Adipose tissue (tissue), 3 donors: ENCODE data around the gene SPATA46. TPM values are rescaled to one million over a fixed set of nuclear protein-coding genes. Genes with fewer than 3 reads are reported as not detected.
"Not testable (repeated sequence)": the region's sequence is repeated elsewhere in the genome, so short reads cannot be mapped to it uniquely, and the experiment has no call there.

Experiments used
- H3K27ac ChIP-seq: one replicate; pipeline ENCODE4 v1.5.1; 2013; ENCODE audit warnings: low read depth, low read length
- WGBS, 3 donors: extraction: QIAGEN DNeasy Blood & Tissue Kit; methylation state at CpG; one replicate each; pipeline ENCODE4 v1.1.7; 2013; 5-methylcytosine and 5-hydroxymethylcytosine counted together
- polyA plus RNA-seq, 3 donors: library from polyadenylated mRNA; stranded (reverse); fragments of 200-250 nt; gene quantifications; one replicate each; pipeline ENCODE4 v1.2.3, GENCODE V29; 2013
- donor health status: healthy with polysubstance abuse.
- donor health status: Bipolar disorder and iron deficiency.
- donor health status: healthy.

The SPATA46 gene
- polyA plus RNA-seq = not detected

DNA sequence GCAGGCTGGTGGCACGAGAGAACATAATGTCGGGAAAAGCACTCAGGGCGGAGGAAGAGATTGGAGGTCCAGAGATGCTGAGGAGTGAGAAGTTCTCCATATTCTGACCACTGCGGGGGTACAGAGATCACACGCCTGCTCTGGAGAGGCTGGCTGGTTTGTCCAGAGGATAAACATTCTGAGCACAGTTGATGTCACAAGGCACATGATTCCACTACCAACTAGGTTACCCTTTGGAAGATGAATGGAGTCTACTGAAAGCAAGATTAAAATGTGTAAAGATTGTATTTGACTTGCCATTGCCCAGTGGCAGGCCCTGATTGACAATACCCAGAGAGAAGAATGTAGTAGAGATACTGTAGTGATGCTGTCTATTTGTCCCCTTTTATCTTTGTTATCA lies at the start of gene SPATA46:
Gene SPATA46 (minus strand): TSS at position 164 of the 400 bp plus-strand sequence. CDS start 64 bp downstream, at position 100.
- 93 to 95% (median 93%) methylated on average over 5 of the region's 5 CpGs for WGBS, 3 donors
- H3K27ac ChIP-seq = no peak within 1 kb of the TSS

DNA sequence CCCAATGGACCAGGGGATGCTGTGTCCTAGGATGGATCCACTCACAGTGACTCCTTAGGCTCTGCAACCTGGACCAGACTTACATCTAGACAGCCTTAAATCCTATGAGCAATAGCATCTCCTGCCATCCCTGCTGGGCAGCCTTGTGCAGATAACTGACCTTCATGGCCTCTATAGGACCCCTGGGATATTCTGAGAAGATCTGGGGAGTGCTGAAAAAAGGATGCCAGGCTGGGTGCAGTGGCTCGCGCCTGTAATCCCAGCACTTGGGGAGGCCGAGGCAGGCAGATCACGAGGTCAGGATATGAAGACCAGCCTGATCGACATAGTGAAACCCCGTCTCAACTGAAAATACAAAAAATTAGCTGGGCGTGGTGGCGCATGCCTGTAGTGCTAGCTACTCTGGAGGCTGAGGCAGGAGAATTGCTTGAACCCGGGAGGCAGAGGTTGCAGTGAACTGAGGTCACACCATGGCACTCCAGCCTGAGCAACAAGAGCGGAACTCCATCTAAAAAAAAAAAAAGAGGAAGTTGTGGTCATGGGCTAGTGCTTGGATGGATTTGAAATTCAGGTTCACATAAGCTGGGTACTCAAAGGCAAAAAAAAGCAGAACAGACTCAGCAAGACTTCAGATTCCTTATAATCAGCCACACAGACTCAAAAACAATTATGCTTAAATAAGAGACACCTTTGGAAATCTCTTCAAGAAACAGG lies 46.2 kb upstream of the SPATA46 start:
- no peak overlapping the region for H3K27ac ChIP-seq
- WGBS, 3 donors = 76 to 83% (median 79%) methylated on average over 10 of the region's 10 CpGs

DNA sequence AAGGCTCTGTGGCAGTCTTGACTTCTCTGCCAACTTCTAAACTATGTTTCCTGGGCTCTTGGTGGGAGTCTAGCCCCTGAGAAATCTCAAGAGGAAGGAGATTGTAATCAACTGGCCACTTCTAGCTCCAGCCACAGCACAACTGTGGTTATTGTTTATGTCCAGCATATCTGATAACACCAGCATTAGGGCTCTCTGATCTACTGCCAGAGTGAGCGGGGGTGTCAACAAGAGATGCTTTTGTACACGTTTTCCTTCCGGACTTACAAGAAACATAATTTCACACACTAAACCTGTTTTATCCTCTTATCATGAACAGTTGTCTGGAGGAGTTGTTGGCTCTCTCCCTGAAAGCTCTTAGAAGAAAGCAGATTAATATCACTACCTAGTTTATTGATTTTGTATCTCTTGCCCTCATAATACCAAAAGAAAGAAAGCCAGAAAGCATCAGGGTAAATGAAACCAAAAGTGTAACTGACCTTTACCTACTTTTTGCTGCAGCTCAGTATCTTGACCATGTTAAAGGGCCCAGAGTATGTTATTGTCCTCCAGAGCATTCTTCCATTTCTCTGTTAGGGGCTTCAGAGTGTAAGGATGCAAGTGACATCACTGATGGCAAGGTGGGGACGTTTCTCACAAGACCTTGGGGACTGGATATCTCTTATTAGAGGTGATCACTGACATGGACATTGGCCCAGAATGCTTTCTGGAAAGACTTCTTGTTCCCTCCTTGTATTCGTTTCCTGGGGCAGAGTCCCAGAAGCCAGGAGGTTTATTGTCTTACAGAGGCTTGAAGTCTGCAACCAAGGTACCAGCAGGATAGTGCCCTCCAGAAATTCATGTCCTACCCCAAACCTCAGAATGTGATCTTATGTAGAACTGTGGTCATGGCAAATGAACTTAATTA lies 44.9 kb upstream of the SPATA46 start:
- WGBS, 3 donors = 33 to 50% (median 35%) methylated on average over 5 of the region's 5 CpGs
- no peak overlapping the region for H3K27ac ChIP-seq

GRCh38 chr1:162420120-162420519 lies 43.5 kb upstream of the SPATA46 start:
- 87 to 93% (median 89%) methylated on average over 3 of the region's 3 CpGs for WGBS, 3 donors
- H3K27ac ChIP-seq = no peak overlapping the region

DNA sequence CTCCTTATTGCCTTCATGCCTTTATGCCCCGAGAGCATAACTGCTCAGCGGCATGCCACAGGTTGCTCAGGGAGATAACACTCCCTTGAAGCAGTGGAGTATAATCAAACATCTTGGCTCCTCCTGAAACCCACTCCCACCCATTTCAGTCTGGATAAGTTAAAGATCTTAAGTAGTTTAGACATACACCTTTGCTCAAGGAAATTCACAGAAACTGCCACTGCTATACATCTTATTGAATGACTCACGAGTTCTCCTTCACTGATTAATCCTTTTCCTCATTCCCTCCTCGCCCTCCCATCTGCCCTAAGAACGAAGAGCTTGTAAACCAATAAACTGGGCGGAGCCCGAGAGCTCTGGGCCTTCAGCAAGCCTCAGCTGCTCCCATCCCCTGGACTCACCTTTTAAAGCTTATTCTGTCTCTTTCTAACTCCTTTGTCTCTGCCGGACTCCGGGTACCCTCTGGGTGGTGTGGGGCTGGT lies 42.8 kb upstream of the SPATA46 start:
- WGBS, 3 donors = 64 to 78% (median 74%) methylated on average over 9 of the region's 9 CpGs
- H3K27ac ChIP-seq = not testable (repeated sequence)

GRCh38 chr1:162418584-162418983 lies 41.9 kb upstream of the SPATA46 start:
- H3K27ac ChIP-seq = not testable (repeated sequence)
- 76 to 90% (median 82%) methylated on average over 7 of the region's 7 CpGs for WGBS, 3 donors

DNA sequence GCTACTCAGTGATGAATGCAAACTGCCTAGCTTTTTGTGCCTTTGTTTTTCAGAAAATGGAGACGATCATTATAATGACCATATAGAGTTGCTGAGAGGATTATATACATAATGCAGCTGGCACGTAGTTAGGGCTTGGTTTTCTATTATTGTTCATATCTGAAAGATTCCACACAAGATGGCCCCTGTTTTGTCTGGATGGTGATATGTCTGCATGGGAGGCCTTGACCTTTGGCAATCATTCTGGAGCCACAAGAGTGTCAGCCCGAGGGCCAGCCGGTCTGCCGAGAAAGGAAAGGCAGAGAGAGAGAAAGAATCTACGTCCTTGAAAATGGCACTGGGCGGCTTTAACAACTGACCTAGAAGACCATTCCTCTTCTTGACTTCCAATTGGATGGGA lies 41.0 kb upstream of the SPATA46 start:
- H3K27ac ChIP-seq = no peak overlapping the region
- 82 to 96% (median 94%) methylated on average over 7 of the region's 7 CpGs for WGBS, 3 donors

DNA sequence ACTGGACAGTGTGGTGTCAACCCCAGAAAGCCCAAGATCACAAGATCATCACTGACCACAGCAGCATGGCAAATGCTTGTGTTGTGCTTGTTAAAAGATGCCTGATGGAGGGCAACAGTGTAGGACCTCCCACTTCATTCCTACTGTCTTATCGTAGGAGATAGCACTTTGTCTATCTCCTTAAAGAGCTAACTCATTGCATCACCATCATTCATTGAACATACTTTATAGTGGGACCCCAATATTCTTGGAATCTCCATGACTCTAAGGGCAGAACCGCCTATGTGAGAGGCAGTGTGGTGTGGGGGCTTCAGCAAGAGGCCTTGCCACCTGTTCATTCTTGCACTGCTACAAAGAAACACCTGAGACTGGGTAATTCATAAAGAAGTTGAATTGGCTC lies 40.3 kb upstream of the SPATA46 start:
- no peak overlapping the region for H3K27ac ChIP-seq
- WGBS, 3 donors = 82 to 93% (median 91%) methylated on average over 2 of the region's 2 CpGs

DNA sequence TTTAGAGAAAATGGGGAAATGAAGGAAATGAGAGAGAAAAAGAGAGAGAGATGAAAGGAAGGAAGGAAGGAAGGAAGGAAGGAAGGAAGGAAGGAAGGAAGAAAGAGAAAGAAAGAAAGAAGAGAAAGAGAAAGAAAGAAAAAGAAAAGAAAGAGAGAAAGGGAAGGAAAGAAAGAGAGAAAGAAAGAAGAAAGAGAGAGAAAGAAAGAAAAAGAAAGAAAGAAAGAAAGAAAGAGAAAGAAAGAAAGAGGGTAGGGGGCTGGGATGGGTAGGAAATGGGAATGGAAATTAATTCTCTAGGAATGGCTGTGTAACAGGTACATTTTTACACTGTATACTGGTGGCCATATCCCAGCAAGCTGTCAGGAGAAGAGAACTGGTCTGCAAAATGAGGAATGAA lies 39.6 kb upstream of the SPATA46 start:
- no peak overlapping the region for H3K27ac ChIP-seq

DNA sequence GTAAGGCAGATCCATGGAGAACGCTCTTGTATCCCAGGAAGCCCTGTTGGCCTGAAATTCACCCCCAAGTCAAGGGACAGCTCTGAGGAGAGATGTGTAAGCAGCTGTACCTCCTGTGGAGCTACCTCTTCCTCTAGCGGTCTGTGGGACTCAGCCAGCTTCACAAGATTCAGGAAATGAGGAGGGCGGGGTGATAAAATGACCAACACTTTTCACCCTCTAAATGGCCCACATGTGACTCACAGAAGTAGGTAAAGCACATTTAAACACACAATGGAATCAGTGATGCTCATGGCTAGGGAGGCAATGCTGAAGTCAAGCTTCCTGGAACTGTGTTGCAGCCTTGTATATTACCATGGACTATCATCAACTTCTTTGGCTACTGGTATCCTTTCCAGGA lies 35.3 kb upstream of the SPATA46 start, which contains the start of gene SH2D1B:
Gene SH2D1B (minus strand): TSS at position 135 of the 400 bp plus-strand sequence. CDS start 120 bp downstream, at position 15.
- 64 to 76% (median 64%) methylated on average over 3 of the region's 3 CpGs for WGBS, 3 donors
- H3K27ac ChIP-seq = no peak within 1 kb of the TSS

- no peak overlapping the region for H3K27ac ChIP-seq
- 92 to 96% (median 93%) methylated on average over 1 of the region's 1 CpG for WGBS, 3 donors
These were observed 30.9 kb upstream of the SPATA46 start for GRCh38 chr1:162407539-162407938.

- 87 to 93% (median 89%) methylated on average over 2 of the region's 2 CpGs for WGBS, 3 donors
These were observed 30.2 kb upstream of the SPATA46 start for GRCh38 chr1:162406811-162407210.

GRCh38 chr1:162405800-162406199 lies 29.1 kb upstream of the SPATA46 start:
- no peak overlapping the region for H3K27ac ChIP-seq
- WGBS, 3 donors = 60 to 67% (median 63%) methylated on average over 5 of the region's 5 CpGs

More at GRCh38 chr1:162406811-162407210, 30.2 kb upstream of the SPATA46 start:
- no peak overlapping the region for H3K27ac ChIP-seq

GRCh38 chr1:162404550-162405160 lies 28.0 kb upstream of the SPATA46 start:
- WGBS, 3 donors = 56 to 64% (median 62%) methylated on average over 5 of the region's 5 CpGs
- no peak overlapping the region for H3K27ac ChIP-seq

DNA sequence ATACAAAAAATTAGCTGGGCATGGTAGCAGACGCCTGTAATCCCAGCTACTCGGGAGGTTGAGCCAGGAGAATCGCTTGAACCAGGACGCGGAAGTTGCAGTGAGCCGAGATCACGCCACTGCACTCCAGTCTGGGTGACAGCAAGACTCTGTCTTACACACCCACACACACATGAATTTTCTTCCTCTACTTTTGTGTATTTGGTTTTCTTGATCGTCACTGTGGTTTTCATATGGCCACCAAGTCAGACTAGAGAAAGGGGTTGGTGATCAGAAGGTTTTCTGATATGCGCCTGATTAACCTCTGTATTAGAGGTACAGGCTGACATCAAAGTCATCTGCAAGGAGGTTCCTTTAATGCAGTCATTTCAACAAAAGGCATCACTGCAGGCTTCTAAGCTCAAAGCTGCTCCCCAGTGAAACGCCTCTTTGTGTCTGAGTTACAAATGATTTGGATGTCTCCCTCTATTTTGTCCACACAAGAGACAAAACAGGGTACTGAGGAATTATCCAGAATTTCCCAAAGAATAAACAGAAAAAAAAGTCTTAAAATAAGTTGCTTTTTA lies 24.2 kb upstream of the SPATA46 start:
- no peak overlapping the region for H3K27ac ChIP-seq
- 88 to 91% (median 89%) methylated on average over 10 of the region's 10 CpGs for WGBS, 3 donors

- 75 to 87% (median 86%) methylated on average over 8 of the region's 8 CpGs for WGBS, 3 donors
- no peak overlapping the region for H3K27ac ChIP-seq
These were observed 22.4 kb upstream of the SPATA46 start for GRCh38 chr1:162398999-162399580.

- H3K27ac ChIP-seq = no peak overlapping the region
- 35 to 75% (median 68%) methylated on average over 3 of the region's 3 CpGs for WGBS, 3 donors
These were observed 21.4 kb upstream of the SPATA46 start for GRCh38 chr1:162397943-162398560.

DNA sequence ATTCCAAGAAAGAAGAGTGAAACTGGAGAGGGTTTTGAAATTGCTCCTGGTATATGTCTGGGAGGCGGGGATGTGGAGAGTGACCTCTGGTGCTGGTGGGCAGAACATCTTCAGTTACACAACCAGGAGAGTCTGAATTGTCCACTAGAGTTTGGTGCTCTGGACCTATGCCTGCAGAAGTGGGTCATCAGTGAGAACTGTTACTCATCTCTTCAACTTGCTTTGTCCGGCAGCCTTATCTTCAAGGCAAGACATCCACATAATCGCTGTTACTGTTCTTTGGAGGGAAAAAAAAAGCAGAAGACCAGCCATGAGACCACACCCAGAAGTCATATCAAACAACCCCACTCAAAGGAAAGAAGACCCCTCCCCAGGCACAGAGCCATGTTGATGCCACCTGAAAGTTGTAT lies 20.4 kb upstream of the SPATA46 start:
- 61 to 79% (median 68%) methylated on average over 3 of the region's 3 CpGs for WGBS, 3 donors
- H3K27ac ChIP-seq = no peak overlapping the region
